Ovary (tissue), 3 donors: ENCODE data around the gene KCNQ5.

Source experiments
- CTCF ChIP-seq, 3 donors: fragments of 450-650 bp in 2 of 3; fragments of 200-600 bp in 1 of 3; IDR thresholded peaks; one replicate each; pipeline versions ENCODE4 v1.5.1 to v1.8.0; 2016 to 2022; ENCODE audit warnings: antibody characterized with exemption in 3 of 3, mild to moderate bottlenecking in 1 of 3
- EP300 ChIP-seq: sonication (generic); formaldehyde crosslinking; IDR thresholded peaks from one replicate; pipeline ENCODE4 v1.6.1; 2017; ENCODE audit warnings: antibody characterized with exemption
- POLR2A ChIP-seq: fragments of 450-650 bp; IDR thresholded peaks from one replicate; pipeline ENCODE4 v1.6.1; 2017; ENCODE audit warnings: antibody characterized with exemption, mild to moderate bottlenecking, moderate library complexity
- donor health status: DM: no; HTN: no; CAD: no.

- TF ChIP-seq CTCF (IDR thresholded peaks at IDR 0.05) (no peak), EP300 (no peak), POLR2A (no peak)
Observed at GRCh38 chr6:72916298-72916697, 294.4 kb downstream of the KCNQ5 start.
